ENCODE measurements around the gene TAS2R8. TPM values are rescaled to one million over a fixed set of nuclear protein-coding genes. Genes with fewer than 3 reads are reported as not detected.
"Not testable (repeated sequence)": the region's sequence is repeated elsewhere in the genome, so short reads cannot be mapped to it uniquely, and the experiment has no call there.

Gene TAS2R8
- total RNA-seq, 1 experiment from 2014 or later = not detected

- H3K27ac ChIP-seq = no peak within 1 kb of the TSS
- CTCF ChIA-PET = no interaction called here
- H3K36me3 ChIP-seq (ENCODE audit: low read depth) = no peaks in the 10 kb centered on the region
- H2AFZ ChIP-seq = no peak within 1 kb of the TSS
- H3K9me3 ChIP-seq (ENCODE audit: insufficient read depth, low read depth) = no peaks in the 10 kb centered on the region
- no peak for TF ChIP-seq CTCF (conservative IDR thresholded peaks at IDR 0.05)
- no peak for TF ChIP-seq EZH2 (IDR thresholded peaks at IDR 0.05; ENCODE audit: low read depth)
- no peaks in the 10 kb centered on the region for H3K9me2 ChIP-seq (ENCODE audit: insufficient read depth)
- intact Hi-C loops (cut with micrococcal nuclease; ENCODE audit: unreplicated experiment) = no loop called here
- no peaks in the 10 kb centered on the region for H3K79me2 ChIP-seq (ENCODE audit: low read depth)
- H4K20me1 ChIP-seq (ENCODE audit: insufficient read depth) = no peaks in the 10 kb centered on the region
- H3K4me3 ChIP-seq = no peak within 1 kb of the TSS
- no peaks in the 10 kb centered on the region for H3K4me1 ChIP-seq (replicated peaks; ENCODE audit: insufficient read depth)
- H3F3A ChIP-seq (ENCODE audit: insufficient read depth, low read depth) = no peaks in the 10 kb centered on the region
- no peaks in the 10 kb centered on the region for H3K27me3 ChIP-seq (ENCODE audit: insufficient read depth, low read depth)
- no peak for DNase-seq
- no peak within 1 kb of the TSS for H3K4me2 ChIP-seq
- no TSS peak for BruUV-seq (replicated peaks)
- POLR2A ChIA-PET (ENCODE audit: unreplicated experiment) = no interaction called here
Observed at GRCh38 chr12:10802587-10802986, 4.5 kb downstream of the TAS2R8 start, which contains the start of gene TAS2R7. TAS2R7 (minus strand) TSS chr12:10802627; CDS start chr12:10802570, 57 bp downstream.

- H3K36me3 ChIP-seq (ENCODE audit: low read depth) = no peaks in the 10 kb centered on the region
- no peaks in the 10 kb centered on the region for H3F3A ChIP-seq (ENCODE audit: insufficient read depth, low read depth)
- H2AFZ ChIP-seq = no peak overlapping the region
- H3K4me3 ChIP-seq = no peak overlapping the region
- TF ChIP-seq EZH2 (IDR thresholded peaks at IDR 0.05; ENCODE audit: low read depth) (no peak), CTCF (conservative IDR thresholded peaks at IDR 0.05) (no peak)
- DNase-seq = no peak
- H3K4me1 ChIP-seq (replicated peaks; ENCODE audit: insufficient read depth) = no peaks in the 10 kb centered on the region
- no peaks in the 10 kb centered on the region for H3K9me3 ChIP-seq (ENCODE audit: insufficient read depth, low read depth)
- ChIA-PET POLR2A (ENCODE audit: unreplicated experiment) (no interaction called here), CTCF (no interaction called here)
- no peak overlapping the region for H3K4me2 ChIP-seq
- no peak overlapping the region for H3K27ac ChIP-seq
- H3K79me2 ChIP-seq (ENCODE audit: low read depth) = no peaks in the 10 kb centered on the region
- no peaks in the 10 kb centered on the region for H3K27me3 ChIP-seq (ENCODE audit: insufficient read depth, low read depth)
- no peaks in the 10 kb centered on the region for H3K9me2 ChIP-seq (ENCODE audit: insufficient read depth)
- intact Hi-C loops (cut with micrococcal nuclease; ENCODE audit: unreplicated experiment) = no loop called here
- no peaks in the 10 kb centered on the region for H4K20me1 ChIP-seq (ENCODE audit: insufficient read depth)
- BruUV-seq (replicated peaks) = no TSS peak
Observed at GRCh38 chr12:10801741-10802140, 5.3 kb downstream of the TAS2R8 start.

GRCh38 chr12:10794222-10794621, 12.9 kb downstream of the TAS2R8 start:
- H3F3A ChIP-seq (ENCODE audit: insufficient read depth, low read depth) = no peaks in the 10 kb centered on the region; the same call in 1 of the 2 replicates
- BruUV-seq (replicated peaks) = no TSS peak
- no peaks in the 10 kb centered on the region for H3K36me3 ChIP-seq (ENCODE audit: low read depth)
- no peaks in the 10 kb centered on the region for H3K79me2 ChIP-seq (ENCODE audit: low read depth)
- no peak overlapping the region for H3K4me3 ChIP-seq
- H3K9me2 ChIP-seq (ENCODE audit: insufficient read depth) = no peaks in the 10 kb centered on the region
- no peaks in the 10 kb centered on the region for H4K20me1 ChIP-seq (ENCODE audit: insufficient read depth)
- no peak overlapping the region for H3K4me2 ChIP-seq
- POLR2A ChIA-PET (ENCODE audit: unreplicated experiment) = no interaction called here
- H3K4me1 ChIP-seq (replicated peaks; ENCODE audit: insufficient read depth) = no peaks in the 10 kb centered on the region
- CTCF ChIA-PET = no interaction called here
- no peak overlapping the region for H3K27ac ChIP-seq
- H3K27me3 ChIP-seq (ENCODE audit: insufficient read depth, low read depth) = no peaks in the 10 kb centered on the region
- no peak for DNase-seq
- no peaks in the 10 kb centered on the region for H3K9me3 ChIP-seq (ENCODE audit: insufficient read depth, low read depth)
- TF ChIP-seq CTCF (conservative IDR thresholded peaks at IDR 0.05) (no peak), EZH2 (IDR thresholded peaks at IDR 0.05; ENCODE audit: low read depth) (no peak)
- H2AFZ ChIP-seq = no peak overlapping the region
- intact Hi-C loops (cut with micrococcal nuclease; ENCODE audit: unreplicated experiment) = no loop called here

- H3K79me2 ChIP-seq (ENCODE audit: low read depth); H3K4me1 ChIP-seq (replicated peaks; ENCODE audit: insufficient read depth); intact Hi-C loops (cut with micrococcal nuclease; ENCODE audit: unreplicated experiment); H2AFZ ChIP-seq; H3K27ac ChIP-seq; H3F3A ChIP-seq (ENCODE audit: insufficient read depth, low read depth); POLR2A ChIA-PET (ENCODE audit: unreplicated experiment); H3K9me2 ChIP-seq (ENCODE audit: insufficient read depth); BruUV-seq (replicated peaks); DNase-seq; H3K9me3 ChIP-seq (ENCODE audit: insufficient read depth, low read depth); H4K20me1 ChIP-seq (ENCODE audit: insufficient read depth); H3K4me2 ChIP-seq; H3K4me3 ChIP-seq; H3K36me3 ChIP-seq (ENCODE audit: low read depth); CTCF ChIA-PET; H3K27me3 ChIP-seq (ENCODE audit: insufficient read depth, low read depth): not testable (repeated sequence)
Observed at GRCh38 chr12:10791769-10792168, 15.3 kb downstream of the TAS2R8 start.
